ENCODE results near the gene TICAM2.

The TICAM2 gene

GRCh38 chr5:115616472-115616871, 14.2 kb upstream of the TICAM2 start:
- no peak overlapping the region for H3K4me3 ChIP-seq (ENCODE audit: low read depth in 1 of 2, low read length in 2 of 2)
- H3K27ac ChIP-seq (ENCODE audit: low read depth, low read length): no peak overlapping the region
- no peaks in the 10 kb centered on the region for H3K9me3 ChIP-seq (ENCODE audit: control insufficient read depth in 1 of 2, low read length in 2 of 2)
- H3K36me3 ChIP-seq (ENCODE audit: control insufficient read depth in 1 of 2, insufficient read depth in 2 of 2, low read length in 2 of 2): peaks cover 24 to 47% of the 10 kb centered on the region in 2 donors
- peaks cover 5 to 8% of the 10 kb centered on the region in 2 donors for H3K4me1 ChIP-seq (ENCODE audit: control insufficient read depth in 1 of 2, insufficient read depth in 2 of 2, low read length in 2 of 2)
- H3K9ac ChIP-seq (ENCODE audit: low read depth in 1 of 2, low read length in 2 of 2): no peak overlapping the region
- no peaks in the 10 kb centered on the region for H3K27me3 ChIP-seq (ENCODE audit: control insufficient read depth in 1 of 2, insufficient read depth in 2 of 2, low read length in 2 of 2)

DNA sequence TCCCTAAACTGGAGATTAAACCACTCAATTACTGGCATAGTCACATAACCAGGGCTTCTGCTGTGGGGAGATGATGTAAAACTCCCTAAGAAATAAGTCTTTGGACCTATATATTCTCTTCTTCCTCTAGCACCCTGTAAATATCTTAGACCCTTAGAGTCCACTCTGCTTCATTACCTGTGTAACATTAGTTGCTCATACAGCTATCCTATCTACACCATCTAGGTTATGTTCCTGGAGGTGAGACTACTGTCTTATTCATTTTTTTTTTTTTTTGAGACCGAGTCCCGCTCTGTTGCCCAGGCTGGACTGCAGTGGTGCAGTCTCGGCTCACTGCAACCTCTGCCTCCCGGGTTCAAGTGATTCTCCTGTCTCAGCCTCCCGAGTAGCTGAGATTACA, 9.6 kb upstream of the TICAM2 start:
- Histone ChIP-seq H3K27me3 (ENCODE audit: control insufficient read depth in 1 of 2, insufficient read depth in 2 of 2, low read length in 2 of 2) (no peaks in the 10 kb centered on the region), H3K4me3 (ENCODE audit: low read depth in 1 of 2, low read length in 2 of 2) (no peak overlapping the region), H3K27ac (ENCODE audit: low read depth, low read length) (no peak overlapping the region), H3K36me3 (ENCODE audit: control insufficient read depth in 1 of 2, insufficient read depth in 2 of 2, low read length in 2 of 2) (peaks cover 17 to 25% of the 10 kb centered on the region in 2 donors), H3K9me3 (ENCODE audit: control insufficient read depth in 1 of 2, low read length in 2 of 2) (no peaks in the 10 kb centered on the region), H3K9ac (ENCODE audit: low read depth in 1 of 2, low read length in 2 of 2) (no peak overlapping the region), H3K4me1 (ENCODE audit: control insufficient read depth in 1 of 2, insufficient read depth in 2 of 2, low read length in 2 of 2) (no peaks in the 10 kb centered on the region)

DNA sequence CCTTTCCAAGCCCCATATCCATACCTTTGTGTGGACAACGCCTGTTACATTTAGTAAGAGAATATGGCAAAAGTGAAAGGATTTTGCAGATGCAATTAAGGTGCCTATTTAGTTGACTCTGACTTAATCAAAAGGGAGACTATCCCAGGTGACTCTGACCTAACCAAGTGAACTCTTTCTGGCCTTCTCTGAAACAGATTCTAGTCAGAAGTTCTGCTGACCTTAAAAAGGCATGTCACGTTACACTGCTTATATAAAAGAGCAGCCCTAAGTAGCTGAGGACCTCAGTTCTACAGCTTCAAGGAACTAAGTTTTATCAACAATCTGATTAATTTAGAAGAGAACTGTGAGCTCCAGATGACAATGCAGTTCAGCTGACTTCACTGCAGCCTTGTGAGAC, 5.7 kb upstream of the TICAM2 start:
- no peaks in the 10 kb centered on the region for H3K27me3 ChIP-seq (ENCODE audit: control insufficient read depth in 1 of 2, insufficient read depth in 2 of 2, low read length in 2 of 2)
- H3K36me3 ChIP-seq (ENCODE audit: control insufficient read depth in 1 of 2, insufficient read depth in 2 of 2, low read length in 2 of 2): peaks cover 0 to 9% of the 10 kb centered on the region in 2 donors
- no peak overlapping the region for H3K9ac ChIP-seq (ENCODE audit: low read depth in 1 of 2, low read length in 2 of 2)
- no peak overlapping the region for H3K27ac ChIP-seq (ENCODE audit: low read depth, low read length)
- H3K4me1 ChIP-seq (ENCODE audit: control insufficient read depth in 1 of 2, insufficient read depth in 2 of 2, low read length in 2 of 2): peaks cover 2 to 3% of the 10 kb centered on the region in 2 donors
- H3K9me3 ChIP-seq (ENCODE audit: control insufficient read depth in 1 of 2, low read length in 2 of 2): no peaks in the 10 kb centered on the region
- H3K4me3 ChIP-seq (ENCODE audit: low read depth in 1 of 2, low read length in 2 of 2): no peak overlapping the region

- no peaks in the 10 kb centered on the region for H3K36me3 ChIP-seq (ENCODE audit: control insufficient read depth in 1 of 2, insufficient read depth in 2 of 2, low read length in 2 of 2)
- H3K27me3 ChIP-seq (ENCODE audit: control insufficient read depth in 1 of 2, insufficient read depth in 2 of 2, low read length in 2 of 2): no peaks in the 10 kb centered on the region
- H3K27ac ChIP-seq (ENCODE audit: low read depth, low read length): no peak overlapping the region
- peaks cover 12 to 16% of the 10 kb centered on the region in 2 donors for H3K4me1 ChIP-seq (ENCODE audit: control insufficient read depth in 1 of 2, insufficient read depth in 2 of 2, low read length in 2 of 2)
- no peak overlapping the region for H3K4me3 ChIP-seq (ENCODE audit: low read depth in 1 of 2, low read length in 2 of 2)
- no peaks in the 10 kb centered on the region for H3K9me3 ChIP-seq (ENCODE audit: control insufficient read depth in 1 of 2, low read length in 2 of 2)
- no peak overlapping the region for H3K9ac ChIP-seq (ENCODE audit: low read depth in 1 of 2, low read length in 2 of 2)
Observed at GRCh38 chr5:115605436-115605835, 3.2 kb upstream of the TICAM2 start.

- H3K4me1 ChIP-seq (ENCODE audit: control insufficient read depth in 1 of 2, insufficient read depth in 2 of 2, low read length in 2 of 2): peaks cover 18% of the 10 kb centered on the region in 2 donors
- H3K36me3 ChIP-seq (ENCODE audit: control insufficient read depth in 1 of 2, insufficient read depth in 2 of 2, low read length in 2 of 2): no peaks in the 10 kb centered on the region
- H3K9me3 ChIP-seq (ENCODE audit: control insufficient read depth in 1 of 2, low read length in 2 of 2): no peaks in the 10 kb centered on the region
- peak overlapping the region; percentile 82 for H3K27ac ChIP-seq (ENCODE audit: low read depth, low read length)
- H3K4me3 ChIP-seq (ENCODE audit: low read depth in 1 of 2, low read length in 2 of 2): peak overlapping the region; percentile 83 to 84
- peak overlapping the region; percentile 85 to 91 for H3K9ac ChIP-seq (ENCODE audit: low read depth in 1 of 2, low read length in 2 of 2)
- H3K27me3 ChIP-seq (ENCODE audit: control insufficient read depth in 1 of 2, insufficient read depth in 2 of 2, low read length in 2 of 2): no peaks in the 10 kb centered on the region
Observed at GRCh38 chr5:115602591-115603125, 379 bp upstream of the TICAM2 start.

- Histone ChIP-seq H3K27ac (ENCODE audit: low read depth, low read length) (no peak overlapping the region), H3K36me3 (ENCODE audit: control insufficient read depth in 1 of 2, insufficient read depth in 2 of 2, low read length in 2 of 2) (no peaks in the 10 kb centered on the region), H3K27me3 (ENCODE audit: control insufficient read depth in 1 of 2, insufficient read depth in 2 of 2, low read length in 2 of 2) (no peaks in the 10 kb centered on the region), H3K9ac (ENCODE audit: low read depth in 1 of 2, low read length in 2 of 2) (no peak overlapping the region), H3K4me3 (ENCODE audit: low read depth in 1 of 2, low read length in 2 of 2) (no peak overlapping the region), H3K4me1 (ENCODE audit: control insufficient read depth in 1 of 2, insufficient read depth in 2 of 2, low read length in 2 of 2) (peaks cover 18% of the 10 kb centered on the region in 2 donors), H3K9me3 (ENCODE audit: control insufficient read depth in 1 of 2, low read length in 2 of 2) (no peaks in the 10 kb centered on the region)
Observed at GRCh38 chr5:115600766-115601165, 1.5 kb downstream of the TICAM2 start.

GRCh38 chr5:115599924-115600323, 2.4 kb downstream of the TICAM2 start:
- H3K4me3 ChIP-seq (ENCODE audit: low read depth in 1 of 2, low read length in 2 of 2): no peak overlapping the region
- peaks cover 18% of the 10 kb centered on the region in 2 donors for H3K4me1 ChIP-seq (ENCODE audit: control insufficient read depth in 1 of 2, insufficient read depth in 2 of 2, low read length in 2 of 2)
- no peak overlapping the region for H3K9ac ChIP-seq (ENCODE audit: low read depth in 1 of 2, low read length in 2 of 2)
- no peaks in the 10 kb centered on the region for H3K36me3 ChIP-seq (ENCODE audit: control insufficient read depth in 1 of 2, insufficient read depth in 2 of 2, low read length in 2 of 2)
- no peaks in the 10 kb centered on the region for H3K9me3 ChIP-seq (ENCODE audit: control insufficient read depth in 1 of 2, low read length in 2 of 2)
- H3K27me3 ChIP-seq (ENCODE audit: control insufficient read depth in 1 of 2, insufficient read depth in 2 of 2, low read length in 2 of 2): no peaks in the 10 kb centered on the region
- H3K27ac ChIP-seq (ENCODE audit: low read depth, low read length): no peak overlapping the region

DNA sequence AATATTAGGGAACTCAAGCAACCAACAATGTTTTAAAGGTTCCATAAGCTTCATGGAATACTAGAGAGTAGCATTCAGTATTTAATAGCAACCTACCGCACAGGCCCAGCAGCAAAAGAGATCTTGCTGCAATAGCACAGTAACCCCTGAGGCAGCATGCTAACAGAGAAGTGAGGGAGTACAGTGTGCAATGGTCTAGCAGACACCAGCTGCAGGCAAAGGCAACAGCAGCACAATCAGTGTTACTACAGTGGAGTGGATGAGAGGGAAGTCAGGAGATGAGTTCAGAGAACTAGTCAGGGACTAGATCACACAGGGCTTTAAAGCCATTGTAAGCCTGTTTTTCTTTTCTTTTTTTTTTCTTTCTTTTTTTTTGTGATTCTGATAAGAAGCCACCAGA, 2.8 kb downstream of the TICAM2 start:
- Histone ChIP-seq H3K4me3 (ENCODE audit: low read depth in 1 of 2, low read length in 2 of 2) (no peak overlapping the region), H3K27me3 (ENCODE audit: control insufficient read depth in 1 of 2, insufficient read depth in 2 of 2, low read length in 2 of 2) (no peaks in the 10 kb centered on the region), H3K36me3 (ENCODE audit: control insufficient read depth in 1 of 2, insufficient read depth in 2 of 2, low read length in 2 of 2) (no peaks in the 10 kb centered on the region), H3K4me1 (ENCODE audit: control insufficient read depth in 1 of 2, insufficient read depth in 2 of 2, low read length in 2 of 2) (peaks cover 18% of the 10 kb centered on the region in 2 donors), H3K9ac (ENCODE audit: low read depth in 1 of 2, low read length in 2 of 2) (no peak overlapping the region), H3K9me3 (ENCODE audit: control insufficient read depth in 1 of 2, low read length in 2 of 2) (no peaks in the 10 kb centered on the region), H3K27ac (ENCODE audit: low read depth, low read length) (no peak overlapping the region)

GRCh38 chr5:115594128-115595047, 7.9 kb downstream of the TICAM2 start:
- H3K9ac ChIP-seq (ENCODE audit: low read depth in 1 of 2, low read length in 2 of 2): no peak overlapping the region
- H3K4me3 ChIP-seq (ENCODE audit: low read depth in 1 of 2, low read length in 2 of 2): no peak overlapping the region
- no peaks in the 10 kb centered on the region for H3K9me3 ChIP-seq (ENCODE audit: control insufficient read depth in 1 of 2, low read length in 2 of 2)
- H3K27ac ChIP-seq (ENCODE audit: low read depth, low read length): no peak overlapping the region
- H3K36me3 ChIP-seq (ENCODE audit: control insufficient read depth in 1 of 2, insufficient read depth in 2 of 2, low read length in 2 of 2): no peaks in the 10 kb centered on the region
- no peaks in the 10 kb centered on the region for H3K4me1 ChIP-seq (ENCODE audit: control insufficient read depth in 1 of 2, insufficient read depth in 2 of 2, low read length in 2 of 2)
- H3K27me3 ChIP-seq (ENCODE audit: control insufficient read depth in 1 of 2, insufficient read depth in 2 of 2, low read length in 2 of 2): no peaks in the 10 kb centered on the region

DNA sequence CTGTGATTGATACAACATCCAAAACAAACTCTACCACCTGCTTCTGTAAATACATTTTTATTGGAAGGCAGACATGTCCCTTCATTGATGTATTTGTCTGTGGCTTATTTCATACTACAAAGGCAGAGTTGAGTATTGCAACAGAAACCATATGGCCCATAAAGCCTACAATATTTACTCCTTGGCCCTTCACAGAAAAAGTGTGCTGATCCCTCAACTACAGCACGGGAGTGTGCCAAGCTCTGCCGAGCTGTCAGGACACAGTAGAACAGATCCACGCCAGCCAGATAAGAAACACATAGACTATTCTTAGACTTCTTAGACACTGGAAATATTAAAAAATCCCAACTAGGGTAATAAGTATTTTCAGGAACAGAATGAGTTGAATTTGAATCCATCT, 13.2 kb downstream of the TICAM2 start:
- Histone ChIP-seq H3K9me3 (ENCODE audit: control insufficient read depth in 1 of 2, low read length in 2 of 2) (no peaks in the 10 kb centered on the region), H3K9ac (ENCODE audit: low read depth in 1 of 2, low read length in 2 of 2) (no peak overlapping the region), H3K27me3 (ENCODE audit: control insufficient read depth in 1 of 2, insufficient read depth in 2 of 2, low read length in 2 of 2) (no peaks in the 10 kb centered on the region), H3K27ac (ENCODE audit: low read depth, low read length) (no peak overlapping the region), H3K36me3 (ENCODE audit: control insufficient read depth in 1 of 2, insufficient read depth in 2 of 2, low read length in 2 of 2) (no peaks in the 10 kb centered on the region), H3K4me3 (ENCODE audit: low read depth in 1 of 2, low read length in 2 of 2) (no peak overlapping the region), H3K4me1 (ENCODE audit: control insufficient read depth in 1 of 2, insufficient read depth in 2 of 2, low read length in 2 of 2) (peaks cover 0 to 4% of the 10 kb centered on the region in 2 donors)
